IPS-18a (cell line): ENCODE measurements around the gene ZNF552.
"Not testable (repeated sequence)": the region's sequence is repeated elsewhere in the genome, so short reads cannot be mapped to it uniquely, and the experiment has no call there.

Experiments
- H3K27ac ChIP-seq: one replicate; pipeline ENCODE4 v1.5.1; 2013; ENCODE audit warnings: low read length
- H3K27me3 ChIP-seq: one replicate; pipeline ENCODE4 v1.6.1; 2013; ENCODE audit warnings: mild to moderate bottlenecking, low read length; ENCODE audit not compliant: control insufficient read depth, insufficient read depth
- H3K36me3 ChIP-seq: one replicate; pipeline ENCODE4 v1.6.1; 2013; ENCODE audit warnings: low read depth, low read length; ENCODE audit not compliant: control insufficient read depth
- H3K4me1 ChIP-seq: one replicate; pipeline ENCODE4 v1.6.1; 2013; ENCODE audit warnings: low read depth, low read length; ENCODE audit not compliant: control insufficient read depth
- H3K4me3 ChIP-seq: one replicate; pipeline ENCODE4 v1.5.1; 2013; ENCODE audit warnings: low read length
- H3K9ac ChIP-seq: one replicate; pipeline ENCODE4 v1.6.1; 2013; ENCODE audit warnings: mild to moderate bottlenecking, low read length, moderate library complexity
- H3K9me3 ChIP-seq: one replicate; pipeline ENCODE4 v1.6.1; 2013; ENCODE audit warnings: low read depth, low read length; ENCODE audit not compliant: control insufficient read depth

Gene ZNF552

DNA sequence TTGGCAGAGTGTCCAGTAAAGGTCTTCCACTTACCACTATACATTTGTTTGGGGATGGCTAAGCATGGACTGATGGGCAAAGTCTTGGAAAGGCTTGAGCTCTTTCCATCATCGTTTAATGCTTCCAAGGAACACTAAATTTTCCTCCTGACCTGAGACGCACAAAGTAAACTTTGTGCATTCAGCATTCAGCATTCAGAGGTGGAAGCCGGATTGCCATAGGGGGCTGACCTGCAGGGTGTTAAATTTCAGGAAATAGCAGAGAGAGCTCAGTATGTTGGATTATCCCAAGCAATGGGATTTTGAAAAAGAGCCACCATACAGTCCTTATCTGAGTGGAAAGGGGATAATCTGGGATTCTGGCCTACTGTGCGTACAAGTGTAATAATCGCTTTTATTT lies 14.0 kb downstream of the ZNF552 start:
- H3K9ac ChIP-seq, result no peak overlapping the region
- no peaks in the 10 kb centered on the region for H3K27me3 ChIP-seq
- peaks cover 13% of the 10 kb centered on the region for H3K36me3 ChIP-seq
- H3K4me3 ChIP-seq, result no peak overlapping the region
- H3K27ac ChIP-seq, result no peak overlapping the region
- H3K9me3 ChIP-seq, result no peaks in the 10 kb centered on the region
- peaks cover 31% of the 10 kb centered on the region for H3K4me1 ChIP-seq

DNA sequence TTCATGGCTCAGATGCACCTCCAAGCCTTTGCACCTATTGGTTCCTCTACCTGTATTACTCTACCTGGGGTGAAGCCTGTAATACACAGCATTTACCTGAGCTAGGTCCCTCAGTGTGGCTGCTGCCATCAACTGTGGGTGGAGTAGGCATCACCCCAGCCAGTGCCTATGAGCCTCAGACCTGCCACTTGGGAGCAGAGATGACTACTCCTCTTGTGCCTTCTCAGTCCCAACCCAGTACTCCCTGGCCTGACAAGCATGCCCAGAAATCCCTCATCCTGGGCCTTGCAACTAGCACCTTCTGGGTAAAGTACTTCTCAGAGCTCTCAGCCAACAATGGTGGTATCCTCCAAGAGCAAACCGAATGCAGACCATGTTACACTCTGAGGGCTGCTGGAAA lies 18.1 kb downstream of the ZNF552 start:
- not testable (repeated sequence) for H3K9me3 ChIP-seq, H3K9ac ChIP-seq, H3K27me3 ChIP-seq, H3K4me3 ChIP-seq, H3K27ac ChIP-seq
- Histone ChIP-seq H3K4me1 (peaks cover 11% of the 10 kb centered on the region), H3K36me3 (peaks cover 17% of the 10 kb centered on the region)

DNA sequence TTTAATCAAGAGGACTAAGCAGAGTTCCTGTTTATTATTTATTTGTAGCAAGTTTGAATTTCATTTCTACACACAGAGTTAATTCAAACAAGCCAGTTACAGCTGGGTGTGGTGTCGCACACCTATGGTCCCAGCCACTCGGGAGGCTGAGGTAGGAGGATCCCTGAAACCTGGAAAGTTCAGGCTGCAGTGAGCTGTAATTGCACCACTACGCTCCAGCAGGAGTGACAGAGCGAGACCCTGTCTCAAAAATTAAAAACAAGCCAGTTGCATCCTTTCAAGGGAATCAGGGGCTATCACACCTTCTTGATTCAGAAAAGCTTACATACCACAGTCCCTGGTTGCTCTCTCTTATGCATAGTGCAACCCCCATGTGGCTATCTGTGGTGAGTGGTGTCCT lies 25.4 kb downstream of the ZNF552 start:
- H3K9me3 ChIP-seq, result no peaks in the 10 kb centered on the region
- H3K9ac ChIP-seq, result no peak overlapping the region
- H3K36me3 ChIP-seq, result peaks cover 11% of the 10 kb centered on the region
- H3K27me3 ChIP-seq, result no peaks in the 10 kb centered on the region
- no peak overlapping the region for H3K4me3 ChIP-seq
- no peak overlapping the region for H3K27ac ChIP-seq
- H3K4me1 ChIP-seq, result no peaks in the 10 kb centered on the region

DNA sequence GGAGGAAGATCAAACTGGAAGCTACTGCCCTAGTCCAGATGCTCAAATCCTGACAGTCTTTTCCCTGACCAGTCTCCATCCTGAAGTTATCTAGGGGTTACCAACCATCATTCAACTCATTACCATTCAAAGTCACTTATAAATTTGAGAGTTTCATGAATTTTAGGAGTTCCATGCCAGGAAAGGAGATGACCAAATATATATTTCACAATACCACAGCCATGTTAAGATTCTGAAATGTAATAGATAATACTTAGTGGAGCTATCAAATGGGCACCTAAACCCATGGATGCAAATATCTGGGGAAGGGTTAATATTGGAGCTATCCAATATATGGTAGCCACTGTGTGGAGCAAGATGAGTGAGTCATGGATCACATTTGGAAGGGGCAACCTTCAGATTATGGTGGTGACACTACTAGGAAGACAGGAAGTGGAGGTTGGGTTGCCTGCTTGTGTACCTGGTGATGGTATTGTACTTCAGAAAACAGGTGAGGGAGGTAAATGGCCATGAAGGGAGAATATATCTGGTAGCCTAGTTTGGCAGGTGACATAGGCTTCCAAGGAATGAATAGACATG lies 26.5 kb downstream of the ZNF552 start:
- Histone ChIP-seq H3K27me3 (no peaks in the 10 kb centered on the region), H3K9ac (no peak overlapping the region), H3K36me3 (peaks cover 11% of the 10 kb centered on the region), H3K9me3 (no peaks in the 10 kb centered on the region), H3K4me3 (no peak overlapping the region), H3K27ac (no peak overlapping the region), H3K4me1 (no peaks in the 10 kb centered on the region)

DNA sequence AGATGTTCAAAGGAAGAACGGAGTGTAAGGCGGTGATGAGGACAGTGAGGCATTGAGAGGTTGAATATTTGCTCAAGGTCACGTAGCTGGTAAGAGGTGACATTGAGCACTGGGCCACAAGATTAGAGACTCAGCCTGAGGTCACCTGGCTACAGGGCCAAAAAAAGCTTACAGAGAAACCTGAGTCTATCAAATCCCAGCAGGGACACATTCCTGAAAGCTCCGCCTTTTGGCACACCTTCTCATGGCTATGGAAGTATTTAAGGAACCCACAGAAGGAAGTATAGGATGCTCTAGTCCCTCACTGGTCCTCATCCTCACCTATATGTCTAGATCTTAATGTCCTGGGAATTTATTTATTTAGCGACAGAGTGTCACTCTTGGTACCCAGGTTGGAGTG lies 27.8 kb downstream of the ZNF552 start:
- Histone ChIP-seq H3K4me3 (no peak overlapping the region), H3K36me3 (peaks cover 7% of the 10 kb centered on the region), H3K9me3 (no peaks in the 10 kb centered on the region), H3K27me3 (no peaks in the 10 kb centered on the region), H3K9ac (no peak overlapping the region), H3K27ac (no peak overlapping the region), H3K4me1 (no peaks in the 10 kb centered on the region)

DNA sequence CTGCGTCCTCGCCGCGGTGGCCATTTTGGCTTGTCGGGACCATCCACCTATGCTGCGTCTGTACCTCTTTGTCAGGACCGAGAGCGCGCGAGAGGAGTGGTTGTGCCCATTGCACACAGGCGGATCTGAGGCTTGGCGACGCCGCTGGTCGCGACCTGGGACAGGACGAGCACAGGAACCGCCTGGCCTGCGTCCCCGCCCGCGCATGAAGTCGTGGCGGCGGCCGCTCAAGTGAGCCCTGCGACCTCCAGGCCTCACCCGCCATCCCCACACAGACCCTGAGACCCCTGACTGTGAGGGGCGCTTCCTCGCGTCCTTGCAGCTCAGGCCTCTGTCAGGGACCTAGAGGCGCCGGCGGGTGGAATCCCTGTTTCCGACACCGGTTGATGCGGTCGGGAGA lies 28.4 kb downstream of the ZNF552 start:
- Histone ChIP-seq H3K4me3 (no peak overlapping the region), H3K27me3 (no peaks in the 10 kb centered on the region), H3K36me3 (peaks cover 8% of the 10 kb centered on the region), H3K4me1 (no peaks in the 10 kb centered on the region), H3K27ac (no peak overlapping the region), H3K9me3 (no peaks in the 10 kb centered on the region), H3K9ac (no peak overlapping the region)

DNA sequence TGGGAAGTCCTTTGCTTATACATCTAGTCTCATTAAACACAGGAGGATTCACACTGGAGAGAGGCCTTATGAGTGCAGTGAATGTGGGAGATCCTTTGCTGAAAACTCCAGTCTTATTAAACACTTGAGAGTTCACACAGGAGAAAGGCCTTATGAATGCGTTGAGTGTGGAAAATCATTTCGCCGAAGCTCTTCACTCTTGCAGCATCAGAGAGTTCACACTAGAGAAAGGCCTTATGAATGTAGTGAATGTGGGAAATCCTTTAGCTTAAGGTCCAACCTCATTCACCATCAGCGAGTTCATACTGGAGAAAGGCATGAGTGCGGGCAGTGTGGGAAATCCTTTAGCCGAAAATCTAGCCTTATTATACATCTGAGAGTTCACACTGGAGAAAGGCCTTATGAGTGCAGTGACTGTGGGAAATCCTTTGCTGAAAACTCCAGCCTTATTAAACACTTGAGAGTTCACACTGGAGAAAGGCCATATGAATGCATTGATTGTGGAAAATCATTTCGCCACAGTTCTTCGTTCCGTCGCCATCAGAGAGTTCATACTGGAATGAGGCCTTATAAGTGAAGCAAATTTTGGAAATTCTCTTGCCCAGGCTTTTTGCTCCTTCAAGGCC lies 35.4 kb downstream of the ZNF552 start:
- Histone ChIP-seq H3K4me1 (no peaks in the 10 kb centered on the region), H3K9ac (no peak overlapping the region), H3K27ac (no peak overlapping the region), H3K4me3 (no peak overlapping the region), H3K36me3 (peaks cover 45% of the 10 kb centered on the region), H3K27me3 (no peaks in the 10 kb centered on the region), H3K9me3 (no peaks in the 10 kb centered on the region)

DNA sequence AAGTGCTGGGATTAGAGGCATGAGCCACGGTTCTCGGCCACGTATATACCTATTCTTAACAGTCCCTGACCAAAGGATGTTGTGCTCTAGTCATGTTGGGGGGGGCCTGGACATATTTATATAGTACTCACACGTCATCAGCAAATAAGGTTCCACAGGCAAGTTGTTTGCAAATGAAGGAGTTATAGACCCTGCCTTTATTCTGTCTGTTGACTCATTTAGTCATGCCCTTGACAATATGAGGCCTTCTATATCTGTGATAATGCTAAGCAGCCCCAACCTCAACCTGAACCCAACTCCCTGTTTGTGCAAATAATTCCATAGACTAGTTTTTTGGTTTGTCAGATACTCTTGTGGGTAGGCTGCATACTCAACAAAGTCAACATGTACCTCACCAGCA lies 36.4 kb downstream of the ZNF552 start:
- Histone ChIP-seq H3K9ac (no peak overlapping the region), H3K27ac (no peak overlapping the region), H3K27me3 (no peaks in the 10 kb centered on the region), H3K4me3 (no peak overlapping the region), H3K36me3 (peaks cover 45% of the 10 kb centered on the region), H3K9me3 (no peaks in the 10 kb centered on the region), H3K4me1 (no peaks in the 10 kb centered on the region)

DNA sequence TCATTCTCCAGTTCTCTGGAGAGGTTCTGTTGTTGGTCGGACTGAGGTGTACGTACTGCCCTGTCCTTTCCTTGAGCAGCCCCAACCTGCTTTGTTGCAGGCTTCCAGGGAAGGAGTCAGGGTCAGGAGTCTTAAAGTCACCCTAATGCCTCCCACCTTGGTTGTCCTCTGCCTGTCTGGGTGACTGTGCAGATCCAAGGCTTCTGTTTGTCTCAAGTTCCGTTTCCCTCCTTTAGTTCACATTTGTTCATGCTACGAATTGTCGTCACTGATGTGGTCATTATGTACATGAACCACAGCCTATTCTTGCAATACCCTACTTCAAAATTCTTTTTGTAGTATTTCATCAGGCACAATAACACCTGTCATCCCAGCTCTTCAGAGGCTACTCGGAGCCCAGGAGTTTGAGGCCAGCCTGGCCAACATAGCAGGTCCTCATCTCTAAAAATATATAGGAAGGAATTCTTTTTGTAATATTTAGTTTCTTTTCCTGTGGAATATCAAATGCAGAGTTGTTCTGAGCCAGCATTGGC lies 37.9 kb downstream of the ZNF552 start:
- H3K36me3 ChIP-seq, result peaks cover 45% of the 10 kb centered on the region
- no peak overlapping the region for H3K4me3 ChIP-seq
- no peaks in the 10 kb centered on the region for H3K9me3 ChIP-seq
- H3K27ac ChIP-seq, result no peak overlapping the region
- no peaks in the 10 kb centered on the region for H3K4me1 ChIP-seq
- no peak overlapping the region for H3K9ac ChIP-seq
- H3K27me3 ChIP-seq, result no peaks in the 10 kb centered on the region

DNA sequence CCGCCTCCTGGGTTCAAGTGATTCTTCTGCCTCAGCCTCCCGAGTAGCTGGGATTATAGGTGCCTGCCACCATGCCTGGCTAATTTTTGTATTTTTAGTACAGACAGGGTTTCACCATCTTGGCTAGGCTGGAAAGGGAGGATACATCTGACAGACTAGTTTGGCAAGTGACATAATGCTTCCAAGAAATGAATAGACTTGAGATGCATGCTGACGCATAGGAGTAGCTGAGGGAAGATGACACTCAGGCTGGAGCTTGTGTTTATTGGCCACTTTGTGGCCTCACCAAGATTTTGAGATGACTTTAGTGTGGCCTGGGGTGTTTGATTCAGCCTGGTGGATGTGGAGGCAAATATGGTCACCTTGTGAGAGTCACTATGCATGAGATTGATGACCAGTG lies 41.2 kb downstream of the ZNF552 start:
- Histone ChIP-seq H3K9me3 (no peaks in the 10 kb centered on the region), H3K9ac (no peak overlapping the region), H3K4me1 (no peaks in the 10 kb centered on the region), H3K27ac (no peak overlapping the region), H3K27me3 (no peaks in the 10 kb centered on the region), H3K4me3 (no peak overlapping the region), H3K36me3 (peaks cover 21% of the 10 kb centered on the region)

DNA sequence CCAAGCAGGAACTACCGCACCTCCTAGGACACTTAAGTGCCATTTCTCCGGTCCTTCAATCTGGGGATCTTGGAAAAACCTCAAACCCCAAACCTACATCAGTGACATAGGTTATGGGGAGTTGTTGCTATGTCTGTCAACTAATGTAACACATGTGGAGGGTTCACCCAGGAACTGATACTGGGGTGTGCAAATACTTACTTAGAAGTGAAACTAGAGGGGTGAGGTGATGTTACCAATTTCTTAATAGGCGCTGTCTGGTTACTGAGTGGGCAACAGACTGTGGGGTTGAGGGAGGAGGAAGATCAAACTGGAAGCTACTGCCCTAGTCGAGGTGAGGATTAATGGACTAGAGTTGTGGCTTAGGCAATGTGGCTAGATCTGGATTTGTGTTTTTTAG lies 43.3 kb downstream of the ZNF552 start:
- peaks cover 6% of the 10 kb centered on the region for H3K36me3 ChIP-seq
- H3K27me3 ChIP-seq, result no peaks in the 10 kb centered on the region
- H3K4me3 ChIP-seq, result no peak overlapping the region
- no peak overlapping the region for H3K27ac ChIP-seq
- no peaks in the 10 kb centered on the region for H3K9me3 ChIP-seq
- H3K9ac ChIP-seq, result no peak overlapping the region
- H3K4me1 ChIP-seq, result no peaks in the 10 kb centered on the region
